Raji (cell line): ENCODE data around the gene ARF1.

Source experiments
- POLR2A ChIP-seq: IDR thresholded peaks from 2 replicates; pipeline ENCODE4 v1.6.1; 2011; ENCODE audit warnings: low read depth, low read length, control low read depth; ENCODE audit not compliant: insufficient read depth

ARF1 gene

GRCh38 chr1:228074954-228075730 lies 7.4 kb upstream of the ARF1 start:
- TF ChIP-seq POLR2A: peak; percentile 28; the same call in 1 of the 2 replicates

- peak; percentile 39; the same call in 1 of the 2 replicates for TF ChIP-seq POLR2A
Measured at GRCh38 chr1:228075801-228076271, 6.7 kb upstream of the ARF1 start.

- TF ChIP-seq POLR2A: 0 out of 2 replicates have a peak, but pooled peaks have one; percentile 11
Measured at GRCh38 chr1:228076796-228077430, 5.6 kb upstream of the ARF1 start.

- TF ChIP-seq POLR2A: peak; percentile 31; the same call in 1 of the 2 replicates
Measured at GRCh38 chr1:228077565-228078330, 4.8 kb upstream of the ARF1 start.

GRCh38 chr1:228079013-228079412 lies 3.5 kb upstream of the ARF1 start:
- TF ChIP-seq POLR2A: no peak

GRCh38 chr1:228079601-228080263 lies 2.8 kb upstream of the ARF1 start:
- TF ChIP-seq POLR2A: no peak

- no peak for TF ChIP-seq POLR2A
Measured at GRCh38 chr1:228081144-228081543, 1.4 kb upstream of the ARF1 start.

GRCh38 chr1:228081578-228082213 lies 812 bp upstream of the ARF1 start:
- TF ChIP-seq POLR2A: no peak; the same call in 1 of the 2 replicates

GRCh38 chr1:228082918-228083870 lies 686 bp downstream of the ARF1 start:
- TF ChIP-seq POLR2A: no peak

GRCh38 chr1:228083871-228084278 lies 1.4 kb downstream of the ARF1 start:
- TF ChIP-seq POLR2A: no peak

GRCh38 chr1:228084325-228084724 lies 1.8 kb downstream of the ARF1 start:
- TF ChIP-seq POLR2A: no peak

GRCh38 chr1:228084797-228085196 lies 2.3 kb downstream of the ARF1 start:
- no peak for TF ChIP-seq POLR2A

- no peak for TF ChIP-seq POLR2A
Measured at GRCh38 chr1:228085287-228085951, 2.9 kb downstream of the ARF1 start.
